ENCODE measurements around the gene ARAP2.

DNA sequence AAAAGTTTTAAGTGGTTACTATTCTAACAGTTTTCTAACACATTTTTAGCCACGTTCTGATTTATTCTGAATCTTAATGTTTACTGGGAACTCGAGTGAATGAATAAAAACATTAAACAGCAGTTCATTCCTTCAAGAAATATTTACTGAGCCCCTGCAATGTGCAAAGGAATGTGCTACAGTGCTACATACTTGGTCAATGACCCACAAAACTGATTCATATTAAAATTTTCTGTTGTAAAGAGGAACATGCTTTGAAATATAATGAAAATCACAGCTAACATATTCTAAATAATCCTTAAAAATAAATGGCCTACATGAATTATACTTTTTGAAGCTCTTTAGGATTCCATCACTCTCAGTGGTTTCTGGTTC, 78.7 kb downstream of the ARAP2 start:
- TF ChIP-seq, protein P1, sequence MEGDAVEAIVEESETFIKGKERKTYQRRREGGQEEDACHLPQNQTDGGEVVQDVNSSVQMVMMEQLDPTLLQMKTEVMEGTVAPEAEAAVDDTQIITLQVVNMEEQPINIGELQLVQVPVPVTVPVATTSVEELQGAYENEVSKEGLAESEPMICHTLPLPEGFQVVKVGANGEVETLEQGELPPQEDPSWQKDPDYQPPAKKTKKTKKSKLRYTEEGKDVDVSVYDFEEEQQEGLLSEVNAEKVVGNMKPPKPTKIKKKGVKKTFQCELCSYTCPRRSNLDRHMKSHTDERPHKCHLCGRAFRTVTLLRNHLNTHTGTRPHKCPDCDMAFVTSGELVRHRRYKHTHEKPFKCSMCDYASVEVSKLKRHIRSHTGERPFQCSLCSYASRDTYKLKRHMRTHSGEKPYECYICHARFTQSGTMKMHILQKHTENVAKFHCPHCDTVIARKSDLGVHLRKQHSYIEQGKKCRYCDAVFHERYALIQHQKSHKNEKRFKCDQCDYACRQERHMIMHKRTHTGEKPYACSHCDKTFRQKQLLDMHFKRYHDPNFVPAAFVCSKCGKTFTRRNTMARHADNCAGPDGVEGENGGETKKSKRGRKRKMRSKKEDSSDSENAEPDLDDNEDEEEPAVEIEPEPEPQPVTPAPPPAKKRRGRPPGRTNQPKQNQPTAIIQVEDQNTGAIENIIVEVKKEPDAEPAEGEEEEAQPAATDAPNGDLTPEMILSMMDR (conservative IDR thresholded peaks at IDR 0.05; ENCODE audit: low read depth in 2 of 2) = no peak
- no peak for TF ChIP-seq ZNF331 (CRISPR knock-in tag; IDR thresholded peaks at IDR 0.05; ENCODE audit: low read depth)
- TF ChIP-seq EZH2phosphoT487 (IDR thresholded peaks at IDR 0.05; ENCODE audit: unreplicated experiment) = no peak
- TF ChIP-seq JUNB (IDR thresholded peaks at IDR 0.05; ENCODE audit: unreplicated experiment) = no peak
- TF ChIP-seq POLR2AphosphoS5 (IDR thresholded peaks at IDR 0.05; ENCODE audit: low read depth) = no peak
- TF ChIP-seq ZNF114 (CRISPR knock-in tag; IDR thresholded peaks at IDR 0.05) = no peak
- TF ChIP-seq EZH2 (IDR thresholded peaks at IDR 0.05; ENCODE audit: low read depth, unreplicated experiment) = no peak
- no peak for TF ChIP-seq STAT1 (IDR thresholded peaks at IDR 0.05; ENCODE audit: unreplicated experiment)
- no peak for TF ChIP-seq REST (IDR thresholded peaks at IDR 0.05; ENCODE audit: unreplicated experiment)
- TF ChIP-seq ETS1 (IDR thresholded peaks at IDR 0.05) = no peak
- TF ChIP-seq CREB1 (CRISPR knock-in tag; IDR thresholded peaks at IDR 0.05; ENCODE audit: low read depth) = no peak
- TF ChIP-seq NANOG (IDR thresholded peaks at IDR 0.05; ENCODE audit: borderline replicate concordance) = no peak

Measured in GM23338 (cell line).